ENCODE results near the gene PLCD1. TPM values are rescaled to one million over a fixed set of nuclear protein-coding genes. Genes with fewer than 3 reads are reported as not detected.
A peak's percentile ranks its signal among the peaks of the same experiment; 100 is the strongest.

PLCD1 gene
- total and polyA plus RNA-seq, 5 donors from 2014 or later: 26.2 to 47.5 (median 29.7) TPM

GRCh38 chr3:37986479-37987314 is 42.7 kb downstream of the PLCD1 start:
- Mint-ChIP-seq H3K4me1 (no peaks in the 10 kb centered on the region), H3K27ac (no peak overlapping the region)
- no peak for ATAC-seq (ENCODE audit: low read depth in 2 of 2)

GRCh38 chr3:37985637-37986320 is 43.7 kb downstream of the PLCD1 start:
- ATAC-seq (ENCODE audit: low read depth in 2 of 2) (no peak), DNase-seq (no peak)
- Mint-ChIP-seq H3K4me3 (no peak overlapping the region), H3K9me3 (no peaks in the 10 kb centered on the region), H3K27me3 (peaks cover 9% of the 10 kb centered on the region), H3K4me1 (peaks cover 0 to 2% (median 0%) of the 10 kb centered on the region in 4 donors), H3K27ac (no peak overlapping the region), H3K36me3 (no peaks in the 10 kb centered on the region)
- H3K27me3 ChIP-seq (ENCODE audit: control insufficient read depth, insufficient read depth, low read length): no peaks in the 10 kb centered on the region
- H3K4me3 ChIP-seq (ENCODE audit: low read depth, low read length): no peak overlapping the region
- H3K9me3 ChIP-seq (ENCODE audit: control insufficient read depth in 2 of 2, low read length in 2 of 2): no peaks in the 10 kb centered on the region
- H3K27ac ChIP-seq (ENCODE audit: insufficient read depth, low read length, poor library complexity, severe bottlenecking): no peak overlapping the region
- no peaks in the 10 kb centered on the region for H3K36me3 ChIP-seq (ENCODE audit: control insufficient read depth, insufficient read depth, low read length)
- no peaks in the 10 kb centered on the region for H3K4me1 ChIP-seq (ENCODE audit: control insufficient read depth, insufficient read depth, low read length, poor library complexity, severe bottlenecking)

More at GRCh38 chr3:37986479-37987314, 42.7 kb downstream of the PLCD1 start:
- peaks cover 7% of the 10 kb centered on the region for H3K27me3 Mint-ChIP-seq
- Histone ChIP-seq H3K27ac (ENCODE audit: insufficient read depth, low read length, poor library complexity, severe bottlenecking) (no peak overlapping the region), H3K4me1 (ENCODE audit: control insufficient read depth, insufficient read depth, low read length, poor library complexity, severe bottlenecking) (no peaks in the 10 kb centered on the region), H3K4me3 (ENCODE audit: low read depth, low read length) (no peak overlapping the region), H3K36me3 (ENCODE audit: control insufficient read depth, insufficient read depth, low read length) (no peaks in the 10 kb centered on the region), H3K27me3 (ENCODE audit: control insufficient read depth, insufficient read depth, low read length) (no peaks in the 10 kb centered on the region), H3K9me3 (ENCODE audit: control insufficient read depth in 2 of 2, low read length in 2 of 2) (no peaks in the 10 kb centered on the region)
- H3K4me3 Mint-ChIP-seq: no peak overlapping the region
- no peaks in the 10 kb centered on the region for H3K9me3 Mint-ChIP-seq
- DNase-seq: no peak
- H3K36me3 Mint-ChIP-seq: no peaks in the 10 kb centered on the region

- Mint-ChIP-seq H3K27me3 (peaks cover 15% of the 10 kb centered on the region), H3K4me1 (peaks cover 0 to 2% (median 0%) of the 10 kb centered on the region in 4 donors), H3K27ac (peak overlapping the region in 1 of 3 donors; percentile 46), H3K36me3 (no peaks in the 10 kb centered on the region), H3K9me3 (no peaks in the 10 kb centered on the region), H3K4me3 (peak overlapping the region in 1 of 4 donors; percentile 37)
- Histone ChIP-seq H3K4me3 (ENCODE audit: low read depth, low read length) (no peak overlapping the region), H3K27me3 (ENCODE audit: control insufficient read depth, insufficient read depth, low read length) (no peaks in the 10 kb centered on the region), H3K36me3 (ENCODE audit: control insufficient read depth, insufficient read depth, low read length) (no peaks in the 10 kb centered on the region), H3K4me1 (ENCODE audit: control insufficient read depth, insufficient read depth, low read length, poor library complexity, severe bottlenecking) (no peaks in the 10 kb centered on the region), H3K9me3 (ENCODE audit: control insufficient read depth in 2 of 2, low read length in 2 of 2) (no peaks in the 10 kb centered on the region), H3K27ac (ENCODE audit: insufficient read depth, low read length, poor library complexity, severe bottlenecking) (no peak overlapping the region)
- DNase-seq (no peak), ATAC-seq (ENCODE audit: low read depth in 2 of 2) (no peak)
Observed at GRCh38 chr3:37984596-37984995, 44.8 kb downstream of the PLCD1 start.

GRCh38 chr3:37984051-37984450 is 45.4 kb downstream of the PLCD1 start:
- H3K36me3 ChIP-seq (ENCODE audit: control insufficient read depth, insufficient read depth, low read length): no peaks in the 10 kb centered on the region
- Mint-ChIP-seq H3K4me1 (peaks cover 0 to 2% (median 0%) of the 10 kb centered on the region in 4 donors), H3K4me3 (no peak overlapping the region), H3K27ac (no peak overlapping the region), H3K27me3 (peaks cover 18% of the 10 kb centered on the region), H3K36me3 (no peaks in the 10 kb centered on the region), H3K9me3 (no peaks in the 10 kb centered on the region)
- H3K4me1 ChIP-seq (ENCODE audit: control insufficient read depth, insufficient read depth, low read length, poor library complexity, severe bottlenecking): no peaks in the 10 kb centered on the region
- H3K4me3 ChIP-seq (ENCODE audit: low read depth, low read length): no peak overlapping the region
- DNase-seq (no peak), ATAC-seq (ENCODE audit: low read depth in 2 of 2) (no peak)
- no peak overlapping the region for H3K27ac ChIP-seq (ENCODE audit: insufficient read depth, low read length, poor library complexity, severe bottlenecking)
- H3K9me3 ChIP-seq (ENCODE audit: control insufficient read depth in 2 of 2, low read length in 2 of 2): no peaks in the 10 kb centered on the region
- no peaks in the 10 kb centered on the region for H3K27me3 ChIP-seq (ENCODE audit: control insufficient read depth, insufficient read depth, low read length)

GRCh38 chr3:37982331-37982730 is 47.1 kb downstream of the PLCD1 start:
- DNase-seq: no peak
- no peaks in the 10 kb centered on the region for H3K9me3 Mint-ChIP-seq
- no peak overlapping the region for H3K27ac Mint-ChIP-seq
- no peaks in the 10 kb centered on the region for H3K36me3 ChIP-seq (ENCODE audit: control insufficient read depth, insufficient read depth, low read length)
- no peak for ATAC-seq (ENCODE audit: low read depth in 2 of 2)
- peaks cover 3% of the 10 kb centered on the region for H3K27me3 ChIP-seq (ENCODE audit: control insufficient read depth, insufficient read depth, low read length)
- H3K4me1 ChIP-seq (ENCODE audit: control insufficient read depth, insufficient read depth, low read length, poor library complexity, severe bottlenecking): no peaks in the 10 kb centered on the region
- H3K9me3 ChIP-seq (ENCODE audit: control insufficient read depth in 2 of 2, low read length in 2 of 2): no peaks in the 10 kb centered on the region
- no peaks in the 10 kb centered on the region for H3K36me3 Mint-ChIP-seq
- H3K27ac ChIP-seq (ENCODE audit: insufficient read depth, low read length, poor library complexity, severe bottlenecking): no peak overlapping the region
- H3K4me3 Mint-ChIP-seq: no peak overlapping the region
- peaks cover 18% of the 10 kb centered on the region for H3K27me3 Mint-ChIP-seq
- H3K4me3 ChIP-seq (ENCODE audit: low read depth, low read length): no peak overlapping the region
- H3K4me1 Mint-ChIP-seq: peaks cover 0 to 2% (median 0%) of the 10 kb centered on the region in 4 donors

GRCh38 chr3:37981348-37981664 is 48.1 kb downstream of the PLCD1 start:
- Histone ChIP-seq H3K27me3 (ENCODE audit: control insufficient read depth, insufficient read depth, low read length) (peaks cover 3% of the 10 kb centered on the region), H3K4me3 (ENCODE audit: low read depth, low read length) (no peak overlapping the region), H3K9me3 (ENCODE audit: control insufficient read depth in 2 of 2, low read length in 2 of 2) (no peaks in the 10 kb centered on the region), H3K27ac (ENCODE audit: insufficient read depth, low read length, poor library complexity, severe bottlenecking) (no peak overlapping the region), H3K36me3 (ENCODE audit: control insufficient read depth, insufficient read depth, low read length) (no peaks in the 10 kb centered on the region), H3K4me1 (ENCODE audit: control insufficient read depth, insufficient read depth, low read length, poor library complexity, severe bottlenecking) (no peaks in the 10 kb centered on the region)
- Mint-ChIP-seq H3K36me3 (no peaks in the 10 kb centered on the region), H3K27ac (no peak overlapping the region), H3K4me1 (peaks cover 0 to 2% (median 0%) of the 10 kb centered on the region in 4 donors), H3K4me3 (no peak overlapping the region), H3K27me3 (peaks cover 18% of the 10 kb centered on the region), H3K9me3 (no peaks in the 10 kb centered on the region)
- no peak for ATAC-seq (ENCODE audit: low read depth in 2 of 2)
- no peak for DNase-seq

- no peak for DNase-seq
- H3K4me1 Mint-ChIP-seq: peaks cover 0 to 2% (median 0%) of the 10 kb centered on the region in 4 donors
- peaks cover 3% of the 10 kb centered on the region for H3K27me3 ChIP-seq (ENCODE audit: control insufficient read depth, insufficient read depth, low read length)
- ATAC-seq (ENCODE audit: low read depth in 2 of 2): no peak
- H3K4me3 ChIP-seq (ENCODE audit: low read depth, low read length): no peak overlapping the region
- no peak overlapping the region for H3K27ac Mint-ChIP-seq
- H3K36me3 Mint-ChIP-seq: no peaks in the 10 kb centered on the region
- H3K9me3 Mint-ChIP-seq: no peaks in the 10 kb centered on the region
- H3K36me3 ChIP-seq (ENCODE audit: control insufficient read depth, insufficient read depth, low read length): no peaks in the 10 kb centered on the region
- H3K27me3 Mint-ChIP-seq: peaks cover 18% of the 10 kb centered on the region
- H3K27ac ChIP-seq (ENCODE audit: insufficient read depth, low read length, poor library complexity, severe bottlenecking): no peak overlapping the region
- H3K4me3 Mint-ChIP-seq: no peak overlapping the region
- H3K4me1 ChIP-seq (ENCODE audit: control insufficient read depth, insufficient read depth, low read length, poor library complexity, severe bottlenecking): no peaks in the 10 kb centered on the region
- H3K9me3 ChIP-seq (ENCODE audit: control insufficient read depth in 2 of 2, low read length in 2 of 2): no peaks in the 10 kb centered on the region
Observed at GRCh38 chr3:37980462-37981347, 48.7 kb downstream of the PLCD1 start.
